Smooth muscle cell (in vitro differentiated cells): Measurements from ENCODE around the gene ZBTB25. TPM values are rescaled to one million over a fixed set of nuclear protein-coding genes. Genes with fewer than 3 reads are reported as not detected.

Experiments used
- DNase-seq: peaks from one replicate; lab custom pipeline; 2025; ENCODE audit not compliant: unreplicated experiment; lab: John Stamatoyannopoulos, UW
- H2AFZ ChIP-seq: fragments of 200-600 bp; sonication (generic); 2 replicates; pipeline ENCODE4 v1.6.0; 2016; ENCODE audit warnings: antibody characterized with exemption, low read depth, mild to moderate bottlenecking
- H3F3A ChIP-seq: fragments of 200-600 bp; sonication (generic); 2 replicates; pipeline ENCODE4 v1.6.0; 2017; ENCODE audit warnings: antibody characterized with exemption, low read depth
- H3K27ac ChIP-seq: fragments of 200-600 bp; sonication (generic); 2 replicates; pipeline ENCODE4 v1.5.1; 2016; ENCODE audit warnings: low read depth, mild to moderate bottlenecking
- H3K27me3 ChIP-seq: fragments of 200-600 bp; sonication (generic); 2 replicates; pipeline ENCODE4 v1.6.1; 2016; ENCODE audit warnings: low read depth, mild to moderate bottlenecking
- H3K36me3 ChIP-seq: fragments of 200-600 bp; sonication (generic); 2 replicates; pipeline ENCODE4 v1.5.1; 2016; ENCODE audit warnings: low read depth
- H3K4me1 ChIP-seq: fragments of 200-600 bp; sonication (generic); 2 replicates; pipeline ENCODE4 v1.5.1; 2016; ENCODE audit warnings: low read depth
- H3K4me2 ChIP-seq: fragments of 200-600 bp; sonication (generic); 2 replicates; pipeline ENCODE4 v1.6.0; 2016; ENCODE audit warnings: mild to moderate bottlenecking
- H3K4me3 ChIP-seq: fragments of 200-600 bp; sonication (generic); 2 replicates; pipeline ENCODE4 v1.5.1; 2016; ENCODE audit warnings: mild to moderate bottlenecking
- H3K79me2 ChIP-seq: fragments of 200-600 bp; sonication (generic); 2 replicates; pipeline ENCODE4 v1.6.0; 2016; ENCODE audit warnings: low read depth, mild to moderate bottlenecking
- H3K9ac ChIP-seq: fragments of 200-600 bp; sonication (generic); 2 replicates; pipeline ENCODE4 v1.6.0; 2016; ENCODE audit warnings: low read depth
- H3K9me3 ChIP-seq: fragments of 200-600 bp; sonication (generic); replicated peaks from 2 replicates; pipeline ENCODE4 v1.5.1; 2016; ENCODE audit warnings: low read depth
- H4K20me1 ChIP-seq: fragments of 200-600 bp; sonication (generic); 2 replicates; pipeline ENCODE4 v1.6.0; 2016; ENCODE audit warnings: low read depth
- WGBS: methylation state at CpG from one replicate; pipeline ENCODE4 v1.1.7; 2016; ENCODE audit warnings: low lambda C conversion rate; 5-methylcytosine and 5-hydroxymethylcytosine counted together
- polyA plus RNA-seq: library from polyadenylated mRNA; unstranded; fragments of >200 nt; fragmentation: Nextera tagmentation; extraction: Ambion mirVana; gene quantifications from 2 replicates; pipeline ENCODE4 v1.2.1, GENCODE V29; 2016
- total RNA-seq: library from RNA; depleted of rRNA; stranded (reverse); fragments of >200 nt; gene quantifications from 2 replicates; pipeline ENCODE4 v1.2.3, GENCODE V29; 2014
- TF ChIP-seq, protein P1 (sequence below): fragments of 200-600 bp; sonication (generic); IDR thresholded peaks from 2 replicates; pipeline ENCODE4 v1.5.1; 2017; ENCODE audit warnings: borderline replicate concordance, mild to moderate bottlenecking, antibody characterized with exemption; ENCODE audit not compliant: insufficient read depth, poor library complexity, severe bottlenecking

Gene ZBTB25
- total and polyA plus RNA-seq, 2 experiments from 2014 or later = 6.9 to 12.5 TPM

DNA sequence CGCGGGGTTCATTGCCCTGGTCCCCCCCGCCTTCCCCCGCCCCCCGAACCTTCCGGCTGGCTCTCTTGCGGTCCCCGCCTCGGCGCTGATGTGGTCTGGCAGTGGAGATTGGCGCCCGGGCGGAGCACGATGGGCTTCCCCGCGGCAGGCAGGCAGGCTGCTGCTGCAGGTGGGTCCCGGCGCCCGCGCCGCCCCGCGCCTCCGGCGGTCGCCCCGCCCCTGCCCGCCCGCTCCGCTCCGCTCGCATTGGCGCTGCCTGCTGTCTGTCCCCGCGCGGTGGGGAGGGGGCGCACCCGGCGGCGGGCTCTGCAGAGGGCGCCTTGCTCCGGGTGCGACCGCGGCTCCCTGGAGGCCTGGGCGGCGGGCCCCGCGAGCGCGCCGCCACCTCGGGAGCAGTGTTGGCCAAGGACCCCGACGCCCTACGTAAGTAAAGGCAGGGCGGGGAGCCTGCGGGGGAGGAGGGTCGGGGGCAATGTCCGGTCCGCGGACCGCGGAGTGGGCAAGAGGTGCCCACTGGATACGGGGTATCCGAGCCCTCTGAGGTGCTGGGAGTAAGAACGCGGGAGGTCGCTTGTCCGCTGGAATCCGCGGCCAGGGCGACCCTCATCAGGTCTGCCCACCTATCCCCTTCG, 38.3 kb downstream of the ZBTB25 start, which contains the start of gene AKAP5:
Gene AKAP5, plus strand, starts transcription at position 309 of the 632 bp plus-strand sequence. CDS start 2,896 bp downstream, outside the sequence.
- Histone ChIP-seq H3K4me1 (peaks cover 11% of the 10 kb centered on the region), H3K36me3 (no peaks in the 10 kb centered on the region), H3K9me3 (no peaks in the 10 kb centered on the region), H4K20me1 (peaks cover 7% of the 10 kb centered on the region), H3F3A (peaks cover 21% of the 10 kb centered on the region), H3K27ac (peak within 1 kb of the TSS; percentile 25), H3K4me2 (peak within 1 kb of the TSS; percentile 98), H3K4me3 (peak within 1 kb of the TSS; percentile 77), H2AFZ (peak within 1 kb of the TSS; percentile 60), H3K79me2 (peaks cover 4% of the 10 kb centered on the region), H3K27me3 (no peaks in the 10 kb centered on the region), H3K9ac (peak within 1 kb of the TSS; percentile 5)
- WGBS = under 1% methylated on average over 29 of the region's 74 CpGs
- DNase-seq = no peak
- TF ChIP-seq, protein P1, sequence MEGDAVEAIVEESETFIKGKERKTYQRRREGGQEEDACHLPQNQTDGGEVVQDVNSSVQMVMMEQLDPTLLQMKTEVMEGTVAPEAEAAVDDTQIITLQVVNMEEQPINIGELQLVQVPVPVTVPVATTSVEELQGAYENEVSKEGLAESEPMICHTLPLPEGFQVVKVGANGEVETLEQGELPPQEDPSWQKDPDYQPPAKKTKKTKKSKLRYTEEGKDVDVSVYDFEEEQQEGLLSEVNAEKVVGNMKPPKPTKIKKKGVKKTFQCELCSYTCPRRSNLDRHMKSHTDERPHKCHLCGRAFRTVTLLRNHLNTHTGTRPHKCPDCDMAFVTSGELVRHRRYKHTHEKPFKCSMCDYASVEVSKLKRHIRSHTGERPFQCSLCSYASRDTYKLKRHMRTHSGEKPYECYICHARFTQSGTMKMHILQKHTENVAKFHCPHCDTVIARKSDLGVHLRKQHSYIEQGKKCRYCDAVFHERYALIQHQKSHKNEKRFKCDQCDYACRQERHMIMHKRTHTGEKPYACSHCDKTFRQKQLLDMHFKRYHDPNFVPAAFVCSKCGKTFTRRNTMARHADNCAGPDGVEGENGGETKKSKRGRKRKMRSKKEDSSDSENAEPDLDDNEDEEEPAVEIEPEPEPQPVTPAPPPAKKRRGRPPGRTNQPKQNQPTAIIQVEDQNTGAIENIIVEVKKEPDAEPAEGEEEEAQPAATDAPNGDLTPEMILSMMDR = no peak

GRCh38 chr14:64464651-64465050, 39.0 kb downstream of the ZBTB25 start:
- peak overlapping the region; percentile 60 for H2AFZ ChIP-seq
- peaks cover 4% of the 10 kb centered on the region for H3K79me2 ChIP-seq
- H3K4me2 ChIP-seq = peak overlapping the region; percentile 98
- no peak overlapping the region for H3K9ac ChIP-seq
- H3F3A ChIP-seq = peaks cover 21% of the 10 kb centered on the region
- DNase-seq = no peak
- no peaks in the 10 kb centered on the region for H3K27me3 ChIP-seq
- WGBS = 24% methylated on average over 6 of the region's 6 CpGs
- no peak overlapping the region for H3K27ac ChIP-seq
- no peaks in the 10 kb centered on the region for H3K36me3 ChIP-seq
- H3K4me1 ChIP-seq = peaks cover 11% of the 10 kb centered on the region
- TF ChIP-seq, protein P1 = no peak
- no peaks in the 10 kb centered on the region for H3K9me3 ChIP-seq
- H4K20me1 ChIP-seq = peaks cover 7% of the 10 kb centered on the region
- H3K4me3 ChIP-seq = peak overlapping the region; percentile 77

DNA sequence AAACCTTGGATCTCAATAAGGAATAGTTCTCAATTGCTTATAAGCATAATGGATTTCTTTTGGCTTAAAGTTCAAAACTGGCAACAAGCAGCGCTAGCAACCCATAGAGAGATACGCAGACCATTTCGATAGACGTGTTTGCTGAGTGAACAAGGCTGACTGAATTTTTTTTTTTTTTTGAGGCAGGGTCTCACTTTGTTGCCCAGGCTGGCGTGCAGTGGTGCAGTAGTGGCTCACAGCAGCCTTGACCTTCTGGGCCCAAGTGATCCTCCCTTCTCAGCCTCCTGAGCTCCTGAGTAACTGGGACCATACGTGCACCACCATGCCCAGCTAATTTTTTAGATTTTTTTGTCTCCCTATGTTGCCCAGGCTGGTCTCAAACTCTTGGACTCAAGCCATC, 39.8 kb downstream of the ZBTB25 start:
- Histone ChIP-seq H3F3A (peaks cover 21% of the 10 kb centered on the region), H3K36me3 (no peaks in the 10 kb centered on the region), H3K4me3 (no peak overlapping the region), H2AFZ (no peak overlapping the region), H3K9me3 (no peaks in the 10 kb centered on the region), H3K79me2 (peaks cover 4% of the 10 kb centered on the region), H3K9ac (no peak overlapping the region), H3K27ac (no peak overlapping the region), H3K4me2 (no peak overlapping the region), H4K20me1 (peaks cover 7% of the 10 kb centered on the region), H3K4me1 (peaks cover 11% of the 10 kb centered on the region), H3K27me3 (no peaks in the 10 kb centered on the region)
- DNase-seq = no peak
- TF ChIP-seq, protein P1 = no peak
- 94% methylated on average over 6 of the region's 6 CpGs for WGBS

DNA sequence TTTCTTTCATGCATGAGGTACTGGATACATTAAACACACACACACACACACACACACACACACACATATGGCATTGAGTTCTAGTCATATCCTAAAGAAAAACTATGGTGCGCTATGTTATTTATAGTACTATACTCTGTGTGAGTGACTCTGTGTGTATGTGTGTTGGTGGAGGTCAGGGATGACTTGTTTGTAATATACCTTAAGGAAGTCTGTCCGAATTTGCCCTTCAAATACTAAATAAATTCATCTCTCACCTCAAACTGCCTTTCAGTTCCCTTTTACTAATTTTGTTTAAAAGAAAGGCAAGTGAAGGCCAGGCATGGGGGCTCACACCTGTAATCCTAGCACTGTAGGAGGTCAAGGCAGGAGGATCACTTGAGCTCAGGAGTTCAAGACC, 40.4 kb downstream of the ZBTB25 start:
- peaks cover 18% of the 10 kb centered on the region for H3F3A ChIP-seq
- TF ChIP-seq, protein P1 = no peak
- H3K27ac ChIP-seq = no peak overlapping the region
- no peaks in the 10 kb centered on the region for H3K36me3 ChIP-seq
- no peak overlapping the region for H3K9ac ChIP-seq
- no peak overlapping the region for H3K4me2 ChIP-seq
- no peaks in the 10 kb centered on the region for H3K79me2 ChIP-seq
- H3K27me3 ChIP-seq = no peaks in the 10 kb centered on the region
- H2AFZ ChIP-seq = no peak overlapping the region
- H4K20me1 ChIP-seq = peaks cover 7% of the 10 kb centered on the region
- WGBS = 98% methylated on average over 2 of the region's 2 CpGs
- DNase-seq = no peak
- H3K9me3 ChIP-seq = no peaks in the 10 kb centered on the region
- no peak overlapping the region for H3K4me3 ChIP-seq
- peaks cover 11% of the 10 kb centered on the region for H3K4me1 ChIP-seq
